Right atrium auricular region (tissue), 2 donors: Measurements from ENCODE around the gene PRKCE. TPM values are rescaled to one million over a fixed set of nuclear protein-coding genes. Genes with fewer than 3 reads are reported as not detected.

Source experiments
- DNase-seq: peaks from one replicate; pipeline ENCODE4 v3.0.0-alpha.2; 2019; ENCODE audit warnings: low spot score
- H3K27ac ChIP-seq, 2 donors: fragments of 200-600 bp; sonication (generic); 1 replicate in 1 of 2; 2 replicates in 1 of 2; pipeline ENCODE4 v1.5.1; 2016 to 2019
- H3K27me3 ChIP-seq, 2 donors: fragments of 200-600 bp; sonication (generic); one replicate each; pipeline versions ENCODE4 v1.5.1 to v1.6.0; 2017 to 2019
- H3K36me3 ChIP-seq: fragments of 200-600 bp; sonication (generic); one replicate; pipeline ENCODE4 v1.5.1; 2016
- H3K4me1 ChIP-seq, 2 donors: fragments of 200-600 bp; sonication (generic); one replicate each; pipeline versions ENCODE4 v1.5.1 to v1.6.0; 2017 to 2019
- H3K4me3 ChIP-seq, 2 donors: fragments of 200-600 bp; sonication (generic); 1 replicate in 1 of 2; 2 replicates in 1 of 2; pipeline ENCODE4 v1.5.1; 2017 to 2019; ENCODE audit warnings: mild to moderate bottlenecking in 1 of 2, moderate library complexity in 1 of 2
- H3K9me3 ChIP-seq, 2 donors: fragments of 200-600 bp; sonication (generic); one replicate each; pipeline ENCODE4 v1.5.1; 2019
- CTCF ChIP-seq, 2 donors: fragments of 200-600 bp; sonication (generic); IDR thresholded peaks; one replicate each; pipeline ENCODE4 v1.5.1; 2019; ENCODE audit warnings: antibody characterized with exemption in 2 of 2
- total RNA-seq, 2 donors: library from RNA; depleted of rRNA; stranded (reverse); fragments of >200 nt; gene quantifications; one replicate each; pipeline ENCODE4 v1.1.0, GENCODE V29; 2016

Gene PRKCE
- total RNA-seq, 2 donors from 2014 or later: 7.2 to 11.8 TPM

GRCh38 chr2:46161911-46162310, 510.4 kb downstream of the PRKCE start:
- H3K4me1 ChIP-seq: peaks cover 0 to 47% of the 10 kb centered on the region in 2 donors

GRCh38 chr2:46162329-46163097, 511.0 kb downstream of the PRKCE start:
- H3K27ac ChIP-seq: peak overlapping the region in 1 of 2 donors; percentile 0

More at GRCh38 chr2:46161911-46162310, 510.4 kb downstream of the PRKCE start:
- Histone ChIP-seq H3K27me3 (no peaks in the 10 kb centered on the region), H3K27ac (peak overlapping the region in 1 of 2 donors; percentile 0), H3K36me3 (no peaks in the 10 kb centered on the region), H3K4me3 (no peak overlapping the region), H3K9me3 (no peaks in the 10 kb centered on the region)
- no peak for DNase-seq
- no peak for TF ChIP-seq CTCF (IDR thresholded peaks at IDR 0.05)

GRCh38 chr2:46163098-46163430, 511.6 kb downstream of the PRKCE start:
- H3K27ac ChIP-seq: no peak overlapping the region
- H3K4me1 ChIP-seq: peaks cover 0 to 35% of the 10 kb centered on the region in 2 donors
- DNase-seq: no peak
- no peak for TF ChIP-seq CTCF (IDR thresholded peaks at IDR 0.05)
- H3K36me3 ChIP-seq: no peaks in the 10 kb centered on the region
- H3K27me3 ChIP-seq: no peaks in the 10 kb centered on the region
- H3K9me3 ChIP-seq: no peaks in the 10 kb centered on the region
- no peak overlapping the region for H3K4me3 ChIP-seq

More at GRCh38 chr2:46162329-46163097, 511.0 kb downstream of the PRKCE start:
- Histone ChIP-seq H3K9me3 (no peaks in the 10 kb centered on the region), H3K27me3 (no peaks in the 10 kb centered on the region), H3K36me3 (no peaks in the 10 kb centered on the region), H3K4me3 (no peak overlapping the region), H3K4me1 (peaks cover 0 to 41% of the 10 kb centered on the region in 2 donors)
- DNase-seq: no peak
- no peak for TF ChIP-seq CTCF (IDR thresholded peaks at IDR 0.05)

GRCh38 chr2:46163804-46164528, 512.5 kb downstream of the PRKCE start:
- Histone ChIP-seq H3K4me3 (no peak overlapping the region), H3K27ac (peak overlapping the region; percentile 66 to 76), H3K9me3 (no peaks in the 10 kb centered on the region), H3K4me1 (peaks cover 0 to 34% of the 10 kb centered on the region in 2 donors), H3K36me3 (no peaks in the 10 kb centered on the region), H3K27me3 (no peaks in the 10 kb centered on the region)
- DNase-seq: no peak
- no peak for TF ChIP-seq CTCF (IDR thresholded peaks at IDR 0.05)

- peak; percentile 93 for DNase-seq
- TF ChIP-seq CTCF (IDR thresholded peaks at IDR 0.05): no peak
- no peaks in the 10 kb centered on the region for H3K36me3 ChIP-seq
- H3K4me3 ChIP-seq: no peak overlapping the region
- H3K27ac ChIP-seq: peak overlapping the region; percentile 66 to 76
- H3K27me3 ChIP-seq: no peaks in the 10 kb centered on the region
- H3K9me3 ChIP-seq: no peaks in the 10 kb centered on the region
- peaks cover 0 to 34% of the 10 kb centered on the region in 2 donors for H3K4me1 ChIP-seq
Measured at GRCh38 chr2:46164529-46165301, 513.2 kb downstream of the PRKCE start.
